Measurements from ENCODE around the gene NDEL1. TPM values are rescaled to one million over a fixed set of nuclear protein-coding genes. Genes with fewer than 3 reads are reported as not detected.

NDEL1 gene
- total RNA-seq, 1 donor, result 69.8 TPM

DNA sequence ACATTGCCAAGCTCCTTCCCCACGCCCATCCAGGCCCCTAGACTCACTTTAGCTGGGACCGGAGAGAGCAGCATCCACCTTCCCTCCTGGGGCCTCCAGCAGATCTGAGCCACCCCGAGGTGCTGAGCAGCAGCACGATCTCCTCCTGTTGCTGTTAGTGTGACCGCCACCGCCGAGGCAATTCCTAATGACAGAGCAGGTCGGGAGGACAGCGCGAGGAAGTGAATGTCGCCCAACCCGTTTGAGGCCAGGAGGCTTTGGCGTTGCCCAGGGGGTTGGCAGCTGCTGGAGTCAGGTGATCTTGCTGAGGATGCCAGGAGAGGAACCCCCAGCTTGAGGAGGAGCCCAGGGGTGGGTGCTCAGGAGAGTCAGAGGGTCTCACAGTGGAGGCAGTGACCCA lies 38.0 kb upstream of the NDEL1 start, which contains the start of gene RNF222:
TSS of gene RNF222 (minus strand) at position 192 of the 400 bp plus-strand sequence. CDS start 4,366 bp downstream, outside the sequence.
- no peak within 1 kb of the TSS for H3K4me3 ChIP-seq (ENCODE audit: insufficient read depth, low read length)
- no peaks in the 10 kb centered on the region for H3K79me2 ChIP-seq (ENCODE audit: insufficient read depth, low read length)
- H3K27ac ChIP-seq (ENCODE audit: low read depth, low read length), result no peak within 1 kb of the TSS

DNA sequence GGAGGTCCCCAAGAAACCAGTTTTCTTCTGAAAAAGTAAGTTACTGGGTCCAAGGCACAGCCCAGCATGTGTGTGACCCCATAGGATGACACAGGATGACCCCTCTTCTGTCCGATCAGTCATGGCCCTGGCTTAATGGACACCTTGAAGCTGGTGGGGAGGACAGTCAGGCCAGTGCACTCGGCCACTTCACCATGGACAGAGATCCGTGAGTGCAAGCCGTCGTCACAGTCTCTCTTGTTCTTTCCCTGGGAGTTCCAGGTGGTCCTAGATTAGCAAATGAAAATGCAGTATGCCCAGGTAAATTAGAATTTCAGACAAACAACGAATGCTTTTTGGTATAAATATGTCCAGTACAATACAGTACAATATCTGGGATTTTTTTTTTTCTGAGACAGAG lies 36.7 kb upstream of the NDEL1 start:
- H3K4me3 ChIP-seq (ENCODE audit: insufficient read depth, low read length), result no peak overlapping the region
- H2AFZ ChIP-seq (ENCODE audit: low read length), result no peak overlapping the region
- H3K4me1 ChIP-seq (ENCODE audit: insufficient read depth, low read length), result peaks cover 3% of the 10 kb centered on the region
- H3K4me2 ChIP-seq (ENCODE audit: insufficient read depth, low read length), result no peak overlapping the region
- no peaks in the 10 kb centered on the region for H3K9me3 ChIP-seq (ENCODE audit: low read depth, low read length)
- H3K79me2 ChIP-seq (ENCODE audit: insufficient read depth, low read length), result no peaks in the 10 kb centered on the region
- no peaks in the 10 kb centered on the region for H3K36me3 ChIP-seq (ENCODE audit: insufficient read depth, low read length)
- peaks cover 42% of the 10 kb centered on the region for H3K27me3 ChIP-seq (ENCODE audit: insufficient read depth, low read length)
- H4K20me1 ChIP-seq (ENCODE audit: insufficient read depth, low read length), result no peaks in the 10 kb centered on the region
- TF ChIP-seq, protein P1, sequence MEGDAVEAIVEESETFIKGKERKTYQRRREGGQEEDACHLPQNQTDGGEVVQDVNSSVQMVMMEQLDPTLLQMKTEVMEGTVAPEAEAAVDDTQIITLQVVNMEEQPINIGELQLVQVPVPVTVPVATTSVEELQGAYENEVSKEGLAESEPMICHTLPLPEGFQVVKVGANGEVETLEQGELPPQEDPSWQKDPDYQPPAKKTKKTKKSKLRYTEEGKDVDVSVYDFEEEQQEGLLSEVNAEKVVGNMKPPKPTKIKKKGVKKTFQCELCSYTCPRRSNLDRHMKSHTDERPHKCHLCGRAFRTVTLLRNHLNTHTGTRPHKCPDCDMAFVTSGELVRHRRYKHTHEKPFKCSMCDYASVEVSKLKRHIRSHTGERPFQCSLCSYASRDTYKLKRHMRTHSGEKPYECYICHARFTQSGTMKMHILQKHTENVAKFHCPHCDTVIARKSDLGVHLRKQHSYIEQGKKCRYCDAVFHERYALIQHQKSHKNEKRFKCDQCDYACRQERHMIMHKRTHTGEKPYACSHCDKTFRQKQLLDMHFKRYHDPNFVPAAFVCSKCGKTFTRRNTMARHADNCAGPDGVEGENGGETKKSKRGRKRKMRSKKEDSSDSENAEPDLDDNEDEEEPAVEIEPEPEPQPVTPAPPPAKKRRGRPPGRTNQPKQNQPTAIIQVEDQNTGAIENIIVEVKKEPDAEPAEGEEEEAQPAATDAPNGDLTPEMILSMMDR (IDR thresholded peaks at IDR 0.05; ENCODE audit: extremely low read depth, low read depth, low read length), result no peak
- DNase-seq (ENCODE audit: insufficient read length, low spot score, missing footprints), result no peak
- no peak overlapping the region for H3K27ac ChIP-seq (ENCODE audit: low read depth, low read length)

More for the DNA sequence above, 38.0 kb upstream of the NDEL1 start, which contains the start of gene RNF222:
- TF ChIP-seq, protein P1 (IDR thresholded peaks at IDR 0.05; ENCODE audit: extremely low read depth, low read depth, low read length), result no peak
- H2AFZ ChIP-seq (ENCODE audit: low read length), result no peak within 1 kb of the TSS
- no peaks in the 10 kb centered on the region for H3K9me3 ChIP-seq (ENCODE audit: low read depth, low read length)
- H3K4me2 ChIP-seq (ENCODE audit: insufficient read depth, low read length), result no peak within 1 kb of the TSS
- no peaks in the 10 kb centered on the region for H3K36me3 ChIP-seq (ENCODE audit: insufficient read depth, low read length)
- DNase-seq (ENCODE audit: insufficient read length, low spot score, missing footprints), result no peak
- H3K27me3 ChIP-seq (ENCODE audit: insufficient read depth, low read length), result peaks cover 42% of the 10 kb centered on the region
- H4K20me1 ChIP-seq (ENCODE audit: insufficient read depth, low read length), result no peaks in the 10 kb centered on the region
- peaks cover 8% of the 10 kb centered on the region for H3K4me1 ChIP-seq (ENCODE audit: insufficient read depth, low read length)

DNA sequence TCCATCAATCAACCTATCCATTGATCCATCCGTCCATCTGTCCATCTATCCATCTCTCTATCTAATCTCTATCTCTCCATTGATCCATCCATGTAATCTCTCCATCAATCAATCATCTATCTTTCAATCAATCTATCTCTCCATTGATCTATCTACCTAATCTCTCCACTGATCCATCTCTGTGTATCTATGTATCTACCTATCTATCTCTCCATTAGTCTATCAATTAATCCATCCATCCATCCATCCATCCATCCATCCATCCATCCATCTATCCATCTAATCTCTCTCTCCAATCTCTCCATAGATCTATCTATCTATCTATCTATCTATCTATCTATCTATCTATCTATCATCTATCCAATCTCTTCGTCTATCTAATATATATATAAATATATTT lies 34.6 kb upstream of the NDEL1 start:
- Histone ChIP-seq H3K4me3 (ENCODE audit: insufficient read depth, low read length) (no peak overlapping the region), H3K27ac (ENCODE audit: low read depth, low read length) (no peak overlapping the region), H3K4me1 (ENCODE audit: insufficient read depth, low read length) (no peaks in the 10 kb centered on the region), H3K4me2 (ENCODE audit: insufficient read depth, low read length) (no peak overlapping the region), H3K9me3 (ENCODE audit: low read depth, low read length) (no peaks in the 10 kb centered on the region), H2AFZ (ENCODE audit: low read length) (no peak overlapping the region), H3K36me3 (ENCODE audit: insufficient read depth, low read length) (no peaks in the 10 kb centered on the region), H3K27me3 (ENCODE audit: insufficient read depth, low read length) (peaks cover 30% of the 10 kb centered on the region), H3K79me2 (ENCODE audit: insufficient read depth, low read length) (no peaks in the 10 kb centered on the region), H4K20me1 (ENCODE audit: insufficient read depth, low read length) (no peaks in the 10 kb centered on the region)
- TF ChIP-seq, protein P1 (IDR thresholded peaks at IDR 0.05; ENCODE audit: extremely low read depth, low read depth, low read length), result no peak
- no peak for DNase-seq (ENCODE audit: insufficient read length, low spot score, missing footprints)

DNA sequence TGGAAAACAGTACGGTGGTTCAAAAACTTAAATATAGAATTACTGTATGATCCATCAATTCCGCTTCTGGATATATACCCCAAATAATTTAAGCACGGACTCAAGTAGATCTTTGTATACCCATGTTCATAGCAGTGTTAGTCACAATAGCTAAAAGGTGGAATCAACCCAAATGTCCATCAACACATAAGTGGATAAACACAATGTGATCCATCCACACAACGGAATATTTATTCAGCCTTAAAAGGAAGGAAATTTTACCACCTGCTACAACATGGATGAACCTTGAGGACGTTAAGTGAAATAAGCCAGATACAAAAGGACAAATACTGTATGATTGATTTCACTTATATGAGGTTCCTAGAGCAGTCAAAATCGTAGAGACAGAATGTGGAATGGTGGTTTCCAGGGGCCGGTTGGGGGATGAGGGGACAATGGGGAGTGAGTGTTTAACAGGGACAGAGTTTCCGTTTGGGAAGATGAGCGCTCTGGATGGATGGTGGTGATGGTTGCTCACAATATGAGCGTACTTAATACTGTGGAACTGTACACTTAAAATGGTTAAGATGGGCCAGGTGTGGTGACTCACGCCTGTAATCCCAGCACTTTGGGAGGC lies 32.7 kb upstream of the NDEL1 start:
- no peaks in the 10 kb centered on the region for H3K9me3 ChIP-seq (ENCODE audit: low read depth, low read length)
- H2AFZ ChIP-seq (ENCODE audit: low read length), result no peak overlapping the region
- no peaks in the 10 kb centered on the region for H3K79me2 ChIP-seq (ENCODE audit: insufficient read depth, low read length)
- no peak overlapping the region for H3K4me2 ChIP-seq (ENCODE audit: insufficient read depth, low read length)
- H3K4me3 ChIP-seq (ENCODE audit: insufficient read depth, low read length), result no peak overlapping the region
- H3K4me1 ChIP-seq (ENCODE audit: insufficient read depth, low read length), result no peaks in the 10 kb centered on the region
- H3K27ac ChIP-seq (ENCODE audit: low read depth, low read length), result no peak overlapping the region
- H3K36me3 ChIP-seq (ENCODE audit: insufficient read depth, low read length), result no peaks in the 10 kb centered on the region
- DNase-seq (ENCODE audit: insufficient read length, low spot score, missing footprints), result no peak
- H4K20me1 ChIP-seq (ENCODE audit: insufficient read depth, low read length), result no peaks in the 10 kb centered on the region
- TF ChIP-seq, protein P1 (IDR thresholded peaks at IDR 0.05; ENCODE audit: extremely low read depth, low read depth, low read length), result no peak
- H3K27me3 ChIP-seq (ENCODE audit: insufficient read depth, low read length), result peaks cover 19% of the 10 kb centered on the region
